Ecto neural progenitor cell (in vitro differentiated cells): ENCODE measurements around the gene ADGRB3.
"Not testable (repeated sequence)": the region's sequence is repeated elsewhere in the genome, so short reads cannot be mapped to it uniquely, and the experiment has no call there.

Source experiments
- DNase-seq: peaks from one replicate; pipeline ENCODE4 v3.0.0-alpha.2; 2018; ENCODE audit warnings: low spot score

Gene ADGRB3

DNA sequence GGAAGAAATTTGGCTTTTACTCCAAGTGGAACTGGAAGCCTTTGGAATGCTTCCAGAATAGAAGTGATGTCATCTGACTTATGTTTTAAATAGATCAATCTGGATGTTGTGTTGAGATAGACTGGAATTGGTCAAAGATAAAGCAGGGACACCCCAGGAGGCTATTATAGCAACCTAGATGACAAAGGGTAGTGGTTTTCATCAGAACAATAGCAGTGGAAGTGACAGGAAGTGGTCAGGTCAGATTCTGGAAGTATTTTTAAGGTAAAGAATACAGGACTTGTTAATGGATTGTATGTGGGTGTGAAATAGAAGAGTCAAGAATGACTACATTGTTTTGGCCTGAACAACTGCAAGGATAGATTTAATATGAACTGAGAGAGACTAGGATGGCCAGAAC is 191.4 kb downstream of the ADGRB3 start:
- no peak for DNase-seq

DNA sequence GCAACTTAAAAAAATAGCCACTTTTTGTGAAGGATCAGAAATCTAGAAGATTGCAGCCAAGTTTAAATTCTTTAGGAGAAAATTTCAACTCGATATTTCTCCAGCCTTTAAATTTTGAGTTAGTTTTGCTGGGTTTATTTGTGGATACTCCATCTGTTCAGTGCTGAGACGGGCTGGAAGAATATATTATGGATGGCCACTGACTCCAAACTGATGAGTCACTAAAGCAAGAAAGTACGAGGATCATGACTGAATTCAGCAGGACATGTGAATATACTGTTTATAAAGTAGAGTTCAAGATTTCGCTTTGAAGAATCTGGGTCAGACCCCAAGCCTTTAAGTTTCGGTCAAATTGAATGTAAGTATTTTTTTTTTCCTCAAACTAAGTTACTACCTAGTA is 199.5 kb downstream of the ADGRB3 start:
- DNase-seq: no peak

DNA sequence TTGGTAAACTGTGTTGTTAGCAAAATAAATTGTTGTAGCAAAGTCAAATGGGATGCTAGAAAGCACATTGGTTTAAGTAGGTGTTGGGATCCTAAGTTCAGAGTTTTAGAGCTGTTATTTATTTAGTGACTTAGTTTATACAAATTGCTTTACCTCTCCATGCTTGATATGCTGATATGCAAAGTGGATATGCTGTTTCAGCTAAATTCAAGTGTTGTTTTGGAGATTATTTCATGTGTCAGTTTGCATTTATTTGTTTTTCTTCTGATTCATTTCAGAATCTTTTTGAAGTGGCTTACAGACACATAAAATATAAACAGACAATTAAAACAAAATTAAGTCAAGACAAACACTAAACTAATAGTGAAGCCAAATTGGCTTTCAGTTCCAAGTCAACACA is 203.5 kb downstream of the ADGRB3 start:
- DNase-seq: no peak

DNA sequence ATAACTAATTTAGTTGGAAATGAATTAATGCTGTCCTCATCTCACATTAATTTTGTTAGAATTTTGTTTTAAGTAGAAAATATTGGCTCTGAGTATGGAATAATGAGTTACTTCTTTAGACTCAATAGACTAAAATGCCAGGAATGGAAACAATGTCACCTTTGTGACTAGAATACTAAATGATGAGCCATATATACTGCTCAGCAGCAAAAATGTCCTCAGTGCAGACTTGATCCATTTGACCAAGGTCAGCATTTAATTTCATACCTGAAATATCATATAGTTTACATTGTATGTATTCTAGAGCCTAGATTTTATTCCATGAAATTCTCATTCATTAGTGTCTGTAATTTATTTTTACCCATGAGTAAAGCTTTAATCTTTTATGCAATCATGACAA is 217.7 kb downstream of the ADGRB3 start:
- DNase-seq: no peak

DNA sequence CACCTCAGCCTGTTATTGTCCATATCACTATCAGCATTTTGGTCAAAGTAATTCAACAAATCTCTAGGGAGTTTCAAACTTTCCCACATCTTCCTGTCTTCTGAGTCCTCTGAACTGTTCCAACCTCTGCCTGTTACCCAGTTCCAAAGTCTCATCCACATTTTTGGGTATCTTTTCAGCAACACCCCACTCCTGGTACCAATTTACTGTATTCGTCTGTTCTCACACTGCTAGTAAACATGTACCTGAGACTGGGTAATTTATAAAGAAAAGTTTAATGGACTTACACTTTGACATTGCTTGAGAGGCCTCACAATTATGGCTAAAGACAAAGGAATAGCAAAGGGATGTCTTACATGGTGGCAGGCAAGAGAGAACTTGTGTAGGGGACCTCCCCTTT is 224.2 kb downstream of the ADGRB3 start:
- no peak for DNase-seq

DNA sequence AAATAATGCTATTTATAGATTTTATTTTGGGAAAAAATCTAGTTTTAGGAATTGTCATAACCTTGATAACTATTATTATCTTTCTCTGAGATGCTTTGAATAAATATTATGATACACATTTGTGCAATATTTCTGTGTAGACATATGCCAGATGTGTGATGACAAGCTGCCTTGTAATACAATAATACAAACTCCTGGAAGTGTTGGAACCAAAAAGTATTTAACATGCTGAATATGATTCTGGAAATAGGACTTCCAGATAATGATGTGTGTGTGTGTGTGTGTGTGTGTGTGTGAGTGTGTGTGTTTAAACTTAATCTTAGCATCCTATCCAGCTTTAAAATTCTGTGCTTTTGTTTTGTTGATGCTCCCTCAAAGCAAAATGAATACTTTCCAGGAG is 233.6 kb downstream of the ADGRB3 start:
- no peak for DNase-seq

DNA sequence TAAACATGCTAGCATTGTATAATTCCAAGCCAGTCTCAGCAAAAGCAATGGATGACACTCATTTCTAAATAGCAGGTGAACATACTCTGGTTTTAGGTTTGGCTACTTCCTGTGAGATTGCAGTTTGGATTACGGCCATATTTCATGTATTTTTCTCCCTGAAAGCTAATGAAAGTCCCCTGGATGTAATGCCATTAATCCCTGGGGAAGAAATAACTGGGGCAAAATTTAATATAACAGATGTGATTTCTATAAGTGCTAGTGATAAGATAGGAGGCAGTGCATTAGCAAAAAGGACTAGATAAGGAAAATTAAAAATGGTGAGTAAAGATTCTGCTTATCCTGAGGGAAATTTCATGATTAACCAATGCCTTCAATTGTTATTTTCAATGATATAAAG is 238.2 kb downstream of the ADGRB3 start:
- no peak for DNase-seq

DNA sequence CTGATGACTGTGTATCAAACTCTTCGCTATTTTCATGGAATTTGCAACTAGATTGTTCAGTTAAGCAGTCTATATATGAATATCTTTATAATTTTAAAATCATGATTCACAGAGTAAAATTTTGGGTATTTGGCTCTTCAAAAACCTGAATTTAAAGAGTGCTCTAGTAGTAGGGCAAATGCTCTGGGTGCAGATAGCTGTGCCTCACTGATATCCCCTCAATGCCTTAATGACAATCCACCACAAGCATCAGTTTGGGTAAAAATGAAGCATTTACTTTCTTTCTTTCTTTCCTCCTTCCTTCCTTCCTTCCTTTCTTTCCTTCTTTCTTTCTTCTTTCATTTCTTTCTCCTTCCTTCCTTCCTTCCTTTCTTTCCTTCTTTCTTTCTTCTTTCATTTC is 239.7 kb downstream of the ADGRB3 start:
- DNase-seq: no peak

DNA sequence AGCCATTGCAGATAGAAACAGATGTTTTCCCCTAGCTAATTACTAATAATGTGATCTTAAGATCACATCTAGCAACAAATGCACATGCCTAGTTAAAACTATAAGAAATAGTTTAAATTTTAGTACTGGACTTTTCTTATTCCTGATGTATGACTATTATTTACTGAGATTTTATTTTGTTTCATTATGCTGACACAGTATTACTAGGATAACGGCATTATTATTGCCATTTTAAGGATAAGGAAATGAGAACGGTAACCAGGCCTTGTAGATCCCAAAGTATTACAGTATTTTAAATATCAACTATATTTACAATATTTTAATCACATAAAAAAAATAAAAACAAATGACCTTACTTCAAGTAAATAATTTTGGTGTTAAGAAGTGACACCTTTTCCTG is 240.3 kb downstream of the ADGRB3 start:
- DNase-seq: no peak

DNA sequence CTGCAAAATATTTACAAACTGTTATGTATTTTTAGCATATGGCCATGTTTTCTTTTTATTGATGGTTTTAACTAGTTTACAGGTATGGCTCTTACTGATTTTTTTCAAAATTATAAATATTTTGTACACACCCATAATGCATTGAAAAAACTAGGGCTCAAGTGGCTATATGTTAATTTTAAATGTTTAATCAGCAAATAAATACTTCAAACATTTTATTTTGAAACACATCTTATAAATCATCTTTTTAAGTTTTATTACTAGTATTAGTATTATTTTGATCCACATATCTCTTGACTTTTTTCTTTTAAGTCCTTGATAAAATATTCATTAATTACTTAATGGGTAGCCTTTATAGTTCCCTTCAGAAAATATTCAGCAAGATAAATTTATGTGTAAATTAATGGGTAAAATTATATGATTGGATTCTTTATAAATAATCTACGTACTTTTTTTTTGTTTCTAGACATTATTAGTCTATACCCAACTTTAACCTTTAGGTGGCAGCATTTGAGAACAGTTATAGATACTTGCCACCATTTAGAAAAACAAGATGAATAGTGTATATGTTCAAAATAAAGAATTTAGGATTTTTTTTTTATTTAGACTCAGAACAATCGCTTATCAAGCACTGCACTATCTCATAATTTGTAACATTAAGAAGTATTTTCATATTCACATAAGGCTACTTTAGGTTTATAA is 241.9 kb downstream of the ADGRB3 start:
- DNase-seq: no peak

DNA sequence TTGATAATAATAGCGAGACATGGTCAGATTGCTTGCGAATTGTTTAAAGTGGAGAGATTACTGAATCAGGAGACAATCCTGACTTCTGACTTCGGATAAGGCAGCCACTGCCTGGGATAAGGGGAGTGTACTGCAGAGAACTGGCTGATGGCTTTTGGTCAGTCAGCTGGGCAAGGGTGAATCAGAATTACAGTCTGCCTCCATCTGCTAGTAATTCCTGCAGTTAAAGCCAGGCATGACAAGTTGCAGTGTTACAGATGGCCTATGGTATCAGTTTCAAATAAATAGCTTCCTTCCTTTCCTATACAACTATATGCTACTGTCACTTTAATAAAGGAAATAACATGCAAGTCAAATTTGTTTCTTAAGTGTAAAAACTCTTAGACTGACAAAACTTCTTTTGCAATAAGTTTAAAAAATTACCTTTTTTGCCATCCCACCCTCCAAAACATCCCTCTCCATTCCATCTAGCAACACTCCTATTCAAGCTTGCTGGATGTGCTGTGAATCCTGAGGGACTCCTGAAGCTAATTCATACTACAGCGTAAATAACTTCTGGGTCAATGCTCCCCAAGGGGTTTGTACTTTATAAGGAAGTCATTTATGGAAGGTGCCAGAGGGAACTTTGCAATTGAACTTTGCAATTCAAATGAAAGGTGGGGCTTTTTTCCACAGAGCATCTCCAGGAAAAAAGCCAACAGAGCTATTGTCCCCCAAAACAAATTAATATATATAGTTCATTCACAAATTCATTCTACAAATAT is 245.2 kb downstream of the ADGRB3 start:
- no peak for DNase-seq

DNA sequence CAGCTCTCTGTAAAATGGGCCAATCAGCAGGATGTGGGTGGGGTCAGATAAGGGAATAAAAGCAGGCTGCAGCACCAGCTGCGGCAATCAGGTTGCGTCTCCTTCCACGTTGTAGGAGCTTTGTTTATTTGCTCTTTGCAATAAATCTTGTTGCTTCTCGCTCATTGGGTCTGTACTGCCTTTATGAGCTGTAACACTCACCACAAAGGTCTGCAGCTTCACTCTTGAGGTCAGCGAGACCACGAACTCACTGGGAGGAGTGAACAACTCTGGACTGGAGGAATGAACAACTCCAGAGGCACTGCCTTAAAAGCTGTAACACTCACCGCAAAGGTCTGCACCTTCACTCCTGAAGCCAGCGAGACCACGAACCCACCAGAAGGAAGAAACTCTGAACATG is 248.2 kb downstream of the ADGRB3 start:
- DNase-seq: not testable (repeated sequence)

DNA sequence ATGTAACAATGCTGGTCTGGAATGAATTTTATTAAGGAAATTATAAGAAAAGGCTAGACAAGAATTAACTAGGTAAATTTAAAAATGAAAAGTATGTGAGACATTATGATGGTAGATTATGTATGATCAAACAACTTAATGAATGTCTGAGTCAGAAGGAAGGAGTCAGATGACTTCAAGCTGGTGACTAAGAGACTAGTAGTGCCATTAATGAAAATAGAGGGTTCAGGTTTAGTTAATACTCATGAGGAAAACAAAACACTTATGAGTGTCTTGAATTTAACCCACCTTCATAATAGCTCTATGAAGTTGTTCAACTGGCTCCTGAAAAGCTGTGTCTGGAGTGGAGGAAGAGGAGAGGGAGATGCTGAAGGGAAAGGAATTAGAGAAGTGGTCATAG is 256.3 kb downstream of the ADGRB3 start:
- DNase-seq: no peak

DNA sequence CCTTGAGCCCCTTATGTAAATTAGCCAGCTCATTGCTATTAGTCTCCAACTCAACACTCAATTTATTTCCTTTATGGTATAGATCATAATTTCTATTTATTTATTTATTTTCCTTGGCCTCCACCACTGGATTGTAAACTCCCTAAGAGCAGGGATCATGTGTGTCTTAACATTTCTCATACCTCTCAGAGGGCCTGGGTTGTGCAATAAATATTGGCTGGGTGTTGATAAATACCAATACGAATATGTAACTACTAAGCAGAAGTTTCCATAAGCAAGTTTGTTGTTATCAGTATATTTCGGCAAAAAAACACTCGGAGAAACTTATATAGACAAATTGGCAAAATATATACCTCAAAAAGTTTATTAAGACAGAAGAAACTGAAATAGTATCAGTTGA is 257.4 kb downstream of the ADGRB3 start:
- DNase-seq: no peak

DNA sequence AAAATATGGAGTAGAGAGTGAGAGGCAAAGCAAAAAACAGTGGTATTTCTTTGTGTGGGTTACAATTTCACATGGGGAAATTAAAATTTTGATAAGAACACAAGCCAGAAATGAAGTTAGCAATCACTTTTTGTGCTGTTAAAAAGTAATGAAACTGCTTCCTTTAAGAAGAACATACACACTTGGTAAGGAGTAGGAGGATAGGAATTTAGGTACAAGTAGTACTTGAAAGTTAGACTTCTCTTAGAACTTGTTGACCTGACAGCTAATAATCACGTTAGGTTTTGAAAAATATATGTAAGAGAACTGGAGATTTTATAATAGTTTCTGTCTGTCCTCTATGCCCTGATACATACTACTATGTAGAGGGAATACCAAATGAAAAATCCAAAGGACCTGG is 260.8 kb downstream of the ADGRB3 start:
- no peak for DNase-seq

DNA sequence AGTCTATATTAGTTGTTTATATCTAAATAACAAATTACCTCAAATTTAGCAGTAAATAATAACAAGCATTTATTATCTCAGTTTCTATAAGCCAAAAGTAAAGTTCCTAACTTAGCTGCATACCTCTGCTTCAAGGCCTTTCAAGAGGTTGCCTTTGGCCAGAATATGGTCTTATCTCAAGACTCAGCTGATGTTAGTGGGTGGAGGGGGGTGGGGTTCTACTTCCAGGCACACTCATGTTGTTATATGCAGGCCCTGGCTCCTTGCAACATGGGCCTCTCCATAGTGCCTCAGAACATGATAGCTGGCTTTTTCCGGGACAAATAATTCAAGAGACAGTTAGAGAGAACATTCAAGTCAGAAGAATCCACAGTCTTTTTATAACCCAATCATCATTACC is 266.0 kb downstream of the ADGRB3 start:
- DNase-seq: no peak

DNA sequence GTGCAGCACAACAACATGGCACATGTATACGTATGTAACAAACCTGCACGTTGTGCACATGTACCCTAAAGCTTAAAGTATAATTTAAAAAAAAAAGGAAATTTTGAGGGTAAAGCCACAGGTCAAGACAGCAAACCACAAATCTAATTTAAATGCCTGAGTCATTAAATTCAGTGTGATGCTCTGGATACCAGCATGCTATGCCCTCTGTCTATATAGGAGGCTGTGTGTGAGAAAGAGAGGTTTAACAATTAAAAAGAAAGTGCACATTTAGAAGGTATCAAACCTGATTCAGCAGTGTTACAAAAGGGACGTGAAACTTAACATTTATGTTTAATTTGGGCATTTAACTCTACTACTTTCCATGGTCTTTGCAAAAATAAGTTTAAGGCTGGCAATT is 276.3 kb downstream of the ADGRB3 start:
- no peak for DNase-seq

DNA sequence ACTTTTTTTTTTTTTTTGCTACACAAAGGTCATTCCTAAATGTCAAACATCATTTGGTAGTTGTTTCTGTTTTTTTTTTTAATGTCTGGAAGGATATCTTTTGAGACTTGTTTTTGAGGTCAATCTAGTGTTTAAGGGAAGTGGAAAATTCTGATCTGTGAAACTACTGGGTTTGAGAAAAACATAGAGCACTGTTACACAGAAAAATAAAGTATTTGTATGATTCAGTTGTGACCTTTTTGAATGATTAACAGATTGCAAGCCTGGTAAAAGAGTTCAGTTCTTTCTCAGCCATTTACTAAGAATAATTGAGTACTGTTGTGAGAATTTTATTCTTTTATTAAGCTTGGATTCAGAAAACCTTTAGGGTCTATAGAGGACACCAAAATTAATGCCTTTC is 276.7 kb downstream of the ADGRB3 start:
- DNase-seq: no peak

DNA sequence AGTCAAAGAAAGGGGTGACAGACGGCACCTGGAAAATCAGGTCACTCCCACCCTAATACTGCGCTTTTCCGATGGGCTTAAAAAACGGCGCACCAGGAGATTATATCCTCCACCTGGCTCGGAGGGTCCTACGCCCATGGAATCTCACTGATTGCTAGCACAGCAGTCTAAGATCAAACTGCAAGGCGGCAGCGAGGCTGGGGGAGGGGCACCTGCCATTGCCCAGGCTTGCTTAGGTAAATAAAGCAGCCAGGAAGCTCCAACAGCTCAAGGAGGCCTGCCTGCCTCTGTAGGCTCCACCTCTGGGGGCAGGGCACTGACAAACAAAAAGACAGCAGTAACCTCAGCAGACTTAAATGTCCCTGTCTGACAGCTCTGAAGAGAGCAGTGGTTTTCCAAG is 277.7 kb downstream of the ADGRB3 start:
- DNase-seq: not testable (repeated sequence)

DNA sequence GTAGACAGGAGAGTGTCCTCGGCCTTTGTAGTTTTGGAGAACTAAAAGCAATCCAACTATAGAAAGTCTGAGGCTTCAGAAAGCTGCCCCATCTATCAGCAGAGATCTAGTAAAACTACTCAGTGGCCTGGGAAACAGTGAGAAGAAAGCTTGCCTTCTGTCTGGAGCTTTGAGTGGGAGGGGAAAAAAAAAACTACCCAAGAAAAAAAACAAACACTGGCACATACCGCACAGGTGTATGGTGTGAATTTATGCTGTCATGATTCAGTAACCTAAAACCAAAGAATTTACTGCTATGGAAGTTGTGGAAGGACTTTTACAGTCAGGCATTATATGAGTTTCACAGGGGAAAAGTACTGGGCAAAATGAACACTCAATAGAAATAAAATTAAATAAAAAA is 280.5 kb downstream of the ADGRB3 start:
- DNase-seq: no peak

DNA sequence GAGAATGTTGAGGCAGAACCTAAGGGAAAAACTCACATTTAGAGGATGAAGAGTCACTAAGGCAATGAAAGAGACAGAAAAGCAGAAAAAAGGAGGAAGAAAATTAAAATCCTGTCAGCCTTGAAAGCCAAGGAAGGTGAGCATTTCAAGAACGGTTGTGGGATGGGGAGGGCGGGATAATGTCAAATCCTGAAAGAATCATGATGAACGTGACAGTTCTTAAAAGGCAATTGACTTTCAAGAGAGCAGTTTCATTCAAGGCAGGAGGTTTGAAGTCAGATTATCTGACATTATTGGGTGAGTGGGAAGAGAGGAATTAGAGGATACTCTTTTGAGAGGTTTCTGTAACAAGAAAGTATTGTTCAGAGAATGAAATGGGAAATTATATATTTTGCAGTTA is 284.5 kb downstream of the ADGRB3 start:
- no peak for DNase-seq

DNA sequence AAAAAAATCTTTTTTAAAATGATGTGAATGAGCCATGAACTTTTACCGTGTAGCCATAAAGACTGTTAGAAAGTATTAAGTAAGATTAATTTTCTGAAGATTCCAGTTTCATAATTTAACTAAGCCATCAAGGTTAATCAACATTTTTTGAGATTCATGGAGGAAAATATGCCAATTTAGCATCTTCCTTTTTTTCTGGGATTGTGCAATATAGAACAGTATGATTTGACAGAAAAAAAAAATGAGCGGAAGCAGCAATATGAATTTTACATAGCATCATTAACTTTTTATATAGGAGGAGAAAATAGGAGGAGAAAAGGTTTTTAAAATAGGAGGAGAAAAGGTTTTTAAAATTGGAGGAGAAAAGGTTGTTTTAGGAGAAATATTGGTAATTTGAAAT is 306.3 kb downstream of the ADGRB3 start:
- no peak for DNase-seq

DNA sequence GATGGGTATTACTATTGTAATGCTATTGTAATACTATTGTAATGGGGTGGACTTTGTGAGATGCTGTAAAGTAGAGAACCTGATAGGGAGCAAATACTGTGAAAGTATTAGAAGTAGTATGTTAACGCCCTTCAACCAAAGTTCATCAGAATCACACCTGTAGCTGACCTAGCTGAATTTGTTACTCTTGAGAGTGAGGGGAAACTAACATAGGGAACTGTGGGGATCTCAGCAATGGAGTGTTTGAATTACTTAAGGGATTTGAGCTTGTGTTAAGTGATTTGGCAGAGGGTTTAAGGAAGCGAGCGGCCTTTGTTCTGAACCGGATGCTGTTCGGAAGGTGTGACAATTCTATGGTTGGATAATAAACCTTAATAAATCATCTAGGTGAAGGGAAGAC is 312.6 kb downstream of the ADGRB3 start:
- DNase-seq: no peak

DNA sequence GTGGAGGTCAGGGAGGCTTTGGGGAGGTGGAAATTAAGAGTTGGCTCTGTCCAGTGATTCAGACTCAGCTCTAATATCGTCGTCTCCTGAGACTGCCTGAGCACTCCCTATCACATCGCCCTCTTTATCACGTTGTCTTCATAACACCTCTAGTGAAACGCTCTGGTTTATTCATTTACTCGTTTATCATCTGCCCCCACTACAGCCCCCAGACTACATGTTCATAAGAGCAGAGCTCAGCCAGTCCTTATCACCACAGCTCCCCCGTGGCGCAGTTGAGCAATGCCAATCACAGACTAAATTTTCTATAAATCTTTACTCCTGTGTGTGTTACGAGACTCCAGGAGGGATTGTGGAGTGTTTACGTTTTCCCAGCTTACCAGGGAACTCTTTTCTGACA is 316.2 kb downstream of the ADGRB3 start:
- DNase-seq: no peak
